CD14-positive monocyte (primary cell): ENCODE results near the gene EGF. TPM values are rescaled to one million over a fixed set of nuclear protein-coding genes. Genes with fewer than 3 reads are reported as not detected.
A peak's percentile ranks its signal among the peaks of the same experiment; 100 is the strongest.

Experiments used
- DNase-seq, 3 donors: peaks; one replicate each; pipeline ENCODE4 v3.0.0-alpha.2; 2011 to 2022
- H2AFZ ChIP-seq: 2 replicates; pipeline ENCODE4 v1.6.0; 2012; ENCODE audit warnings: mild to moderate bottlenecking, low read depth, low read length, inconsistent platforms; ENCODE audit not compliant: insufficient read depth, poor library complexity, severe bottlenecking
- H3K27ac ChIP-seq, 2 donors: 1 replicate in 1 of 2; 2 replicates in 1 of 2; pipeline ENCODE4 v1.5.1; 2012 to 2013; ENCODE audit warnings: low read length in 2 of 2, control low read depth in 1 of 2, inconsistent platforms in 1 of 2, low read depth in 1 of 2, mild to moderate bottlenecking in 1 of 2
- H3K27me3 ChIP-seq, 2 donors: one replicate each; pipeline versions ENCODE4 v1.6.0 to v1.6.1; 2011 to 2013; ENCODE audit warnings: low read length in 2 of 2; ENCODE audit not compliant: control insufficient read depth in 2 of 2, insufficient read depth in 2 of 2
- H3K36me3 ChIP-seq, 2 donors: replicated peaks in 1 of 2; 1 replicate in 1 of 2; 2 replicates in 1 of 2; pipeline versions ENCODE4 v1.5.1 to v1.6.1; 2012 to 2013; ENCODE audit warnings: low read length in 2 of 2, control low read depth in 1 of 2, inconsistent platforms in 1 of 2, mild to moderate bottlenecking in 1 of 2; ENCODE audit not compliant: insufficient read depth in 2 of 2, control insufficient read depth in 1 of 2
- H3K4me1 ChIP-seq, 2 donors: 1 replicate in 1 of 2; 2 replicates in 1 of 2; pipeline versions ENCODE4 v1.5.1 to v1.6.1; 2012 to 2013; ENCODE audit warnings: low read length in 2 of 2, control low read depth in 1 of 2, inconsistent platforms in 1 of 2, mild to moderate bottlenecking in 1 of 2, moderate library complexity in 1 of 2; ENCODE audit not compliant: insufficient read depth in 2 of 2, control insufficient read depth in 1 of 2
- H3K4me2 ChIP-seq: replicated peaks from 2 replicates; pipeline ENCODE3; 2012; ENCODE audit warnings: low read length, moderate library complexity, mild to moderate bottlenecking; ENCODE audit not compliant: poor library complexity, severe bottlenecking; ENCODE audit errors: extremely low read depth
- H3K4me3 ChIP-seq, 3 experiments: fragments of 200-600 bp in 1 of 3; sonication (generic) in 1 of 3; replicated peaks in 1 of 3; 1 replicate in 2 of 3; 2 replicates in 1 of 3; pipeline ENCODE4 v1.5.1; 2011 to 2013; ENCODE audit warnings: low read length in 3 of 3, mild to moderate bottlenecking in 3 of 3, control low read depth in 2 of 3, low read depth in 2 of 3, inconsistent platforms in 1 of 3, moderate library complexity in 1 of 3
- H3K79me2 ChIP-seq: 2 replicates; pipeline ENCODE4 v1.6.0; 2012; ENCODE audit warnings: mild to moderate bottlenecking, control low read depth, inconsistent platforms, low read length, moderate library complexity; ENCODE audit not compliant: insufficient read depth
- H3K9ac ChIP-seq: 2 replicates; pipeline ENCODE4 v1.6.0; 2017; ENCODE audit warnings: low read length, mild to moderate bottlenecking; ENCODE audit not compliant: insufficient read depth, poor library complexity, severe bottlenecking
- H3K9me3 ChIP-seq, 2 donors: replicated peaks in 1 of 2; 1 replicate in 1 of 2; 2 replicates in 1 of 2; pipeline versions ENCODE4 v1.5.1 to v1.6.1; 2012 to 2013; ENCODE audit warnings: low read length in 2 of 2, control low read depth in 1 of 2; ENCODE audit not compliant: control insufficient read depth in 1 of 2, insufficient read depth in 1 of 2
- H4K20me1 ChIP-seq: 2 replicates; pipeline ENCODE4 v1.6.0; 2012; ENCODE audit warnings: mild to moderate bottlenecking, low read length, control low read depth, moderate library complexity; ENCODE audit not compliant: insufficient read depth
- H3K27ac Mint-ChIP-seq, 7 donors: one replicate each; pipeline ENCODE4 v1.8.0; 2020; ENCODE audit warnings: mild to moderate bottlenecking in 7 of 7, mixed read lengths in 7 of 7, moderate library complexity in 6 of 7, inconsistent platforms in 2 of 7
- H3K27me3 Mint-ChIP-seq, 3 donors: one replicate each; pipeline ENCODE4 v1.8.0; 2021 to 2022; ENCODE audit warnings: low read depth in 3 of 3, mild to moderate bottlenecking in 3 of 3, mixed read lengths in 3 of 3, moderate library complexity in 3 of 3, inconsistent platforms in 1 of 3
- H3K36me3 Mint-ChIP-seq, 2 donors: one replicate each; pipeline ENCODE4 v1.8.0; 2020; ENCODE audit warnings: mixed read lengths in 2 of 2, inconsistent platforms in 1 of 2, mild to moderate bottlenecking in 1 of 2
- H3K4me1 Mint-ChIP-seq: one replicate; pipeline ENCODE4 v1.8.0; 2020; ENCODE audit warnings: mild to moderate bottlenecking, mixed read lengths
- H3K4me3 Mint-ChIP-seq, 2 donors: one replicate each; pipeline ENCODE4 v1.8.0; 2020; ENCODE audit warnings: mild to moderate bottlenecking in 2 of 2, mixed read lengths in 2 of 2, moderate library complexity in 1 of 2
- H3K9me3 Mint-ChIP-seq, 7 donors: one replicate each; pipeline ENCODE4 v1.8.0; 2020 to 2022; ENCODE audit warnings: mixed read lengths in 7 of 7, mild to moderate bottlenecking in 6 of 7, moderate library complexity in 6 of 7, inconsistent platforms in 2 of 7
- CTCF ChIP-seq: fragments of 200-600 bp; IDR thresholded peaks from one replicate; pipeline ENCODE4 v1.8.0; 2022; ENCODE audit warnings: antibody characterized with exemption, mild to moderate bottlenecking
- WGBS: methylation state at CpG from one replicate; pipeline ENCODE4 v1.1.5; 2013; ENCODE audit warnings: missing lambda C conversion rate; ENCODE audit not compliant: insufficient coverage; 5-methylcytosine and 5-hydroxymethylcytosine counted together
- intact Hi-C, 2 donors: fragments of 100-400 bp; cut with micrococcal nuclease; formaldehyde crosslinking; loops; one replicate each; pipeline versions ENCODE4 v1.15.0 to v1.15.1; 2023
- polyA plus RNA-seq, 3 donors: library from polyadenylated mRNA; depleted of rRNA in 1 of 3; unstranded in 2 of 3; stranded (reverse) in 1 of 3; fragments of 300-500 nt in 2 of 3; fragments of >200 nt in 1 of 3; fragmentation: Illumina TruSeq in 2 of 3; gene quantifications; 1 replicate in 2 of 3; 2 replicates in 1 of 3; pipeline ENCODE4 v1.2.3, GENCODE V29; 2012 to 2021

The EGF gene
- polyA plus RNA-seq, 3 donors: 0.17 to 4.8 TPM; not detected in 1

- Histone ChIP-seq H3K9me3 (peaks cover 5 to 7% of the 10 kb centered on the region in 2 donors), H3K36me3 (no peaks in the 10 kb centered on the region), H3K4me1 (peaks cover 32 to 37% of the 10 kb centered on the region in 2 donors), H3K27me3 (no peaks in the 10 kb centered on the region), H3K79me2 (no peaks in the 10 kb centered on the region), H2AFZ (no peak overlapping the region), H3K27ac (no peak overlapping the region), H3K4me2 (no peak overlapping the region), H4K20me1 (no peaks in the 10 kb centered on the region), H3K9ac (no peak overlapping the region), H3K4me3 (no peak overlapping the region)
- no peak for TF ChIP-seq CTCF
- peaks cover 35% of the 10 kb centered on the region for H3K4me1 Mint-ChIP-seq
- no peaks in the 10 kb centered on the region for H3K36me3 Mint-ChIP-seq
- intact Hi-C loops: no loop called here
- H3K4me3 Mint-ChIP-seq: no peak overlapping the region
- DNase-seq: no peak
- H3K9me3 Mint-ChIP-seq: peaks cover 3 to 12% (median 10%) of the 10 kb centered on the region in 7 donors
- no CpG with 5 or more reads among the region's 4 CpGs for WGBS
- H3K27ac Mint-ChIP-seq: no peak overlapping the region
- peaks cover 0 to 2% (median 0%) of the 10 kb centered on the region in 3 donors for H3K27me3 Mint-ChIP-seq
Observed at GRCh38 chr4:109985993-109986974, 73.6 kb downstream of the EGF start.

DNA sequence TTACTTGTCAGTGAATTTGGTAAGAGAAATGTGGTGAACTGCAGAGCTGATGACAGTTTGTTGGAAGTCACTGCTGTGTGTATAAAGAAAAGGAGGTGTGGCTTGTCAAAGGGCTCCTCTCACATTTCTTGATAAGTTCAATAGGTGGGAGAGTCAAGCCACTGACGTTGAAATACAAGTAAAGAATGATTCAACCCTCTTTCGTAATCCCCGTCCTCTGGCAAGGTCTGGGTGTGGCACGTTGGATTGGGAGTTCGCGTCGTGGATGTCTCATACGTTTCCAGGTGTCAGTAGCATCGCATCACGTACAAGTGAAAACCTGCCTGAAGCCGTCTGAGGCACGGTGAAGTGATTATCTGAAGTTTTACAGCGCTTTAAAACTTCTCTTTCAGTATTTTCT lies 76.4 kb downstream of the EGF start:
- Mint-ChIP-seq H3K36me3 (no peaks in the 10 kb centered on the region), H3K27me3 (peaks cover 0 to 2% (median 0%) of the 10 kb centered on the region in 3 donors), H3K9me3 (peaks cover 3 to 14% (median 12%) of the 10 kb centered on the region in 7 donors), H3K27ac (peak overlapping the region in 4 of 7 donors; percentile 12 to 90 (median 62)), H3K4me3 (no peak overlapping the region), H3K4me1 (peaks cover 43% of the 10 kb centered on the region)
- H3K4me1 ChIP-seq: peaks cover 51 to 53% of the 10 kb centered on the region in 2 donors
- H4K20me1 ChIP-seq: no peaks in the 10 kb centered on the region
- H3K9me3 ChIP-seq: peaks cover 5 to 8% of the 10 kb centered on the region in 2 donors
- no CpG with 5 or more reads among the region's 13 CpGs for WGBS
- intact Hi-C loops: no loop called here
- H2AFZ ChIP-seq: no peak overlapping the region
- no peak overlapping the region for H3K9ac ChIP-seq
- no peaks in the 10 kb centered on the region for H3K36me3 ChIP-seq
- no peak for TF ChIP-seq CTCF
- no peak overlapping the region for H3K4me2 ChIP-seq
- no peaks in the 10 kb centered on the region for H3K27me3 ChIP-seq
- peak; percentile 25 to 62 (median 31) for DNase-seq
- no peak overlapping the region for H3K4me3 ChIP-seq
- no peaks in the 10 kb centered on the region for H3K79me2 ChIP-seq
- H3K27ac ChIP-seq: no peak overlapping the region
